Heart left ventricle (tissue), 16 donors: Measurements from ENCODE around the gene KIF16B. TPM values are rescaled to one million over a fixed set of nuclear protein-coding genes. Genes with fewer than 3 reads are reported as not detected.

Source experiments
- ATAC-seq, 4 donors: fragments of 200-7000 bp; cut with Tn5 transposase; one replicate each; pipeline ENCODE4 v1.9.1; 2020 to 2022; ENCODE audit warnings: moderate library complexity in 4 of 4, mild to moderate bottlenecking in 3 of 4, moderate number of reproducible peaks in 1 of 4
- DNase-seq, 5 donors: peaks; one replicate each; pipeline ENCODE4 v3.0.0-alpha.2; 2020
- H3K27ac ChIP-seq, 12 donors: fragments of 200-600 bp; sonication (generic) in 4 of 12; one replicate each; pipeline versions ENCODE4 v1.5.0 to v1.8.0; 2016 to 2022; ENCODE audit warnings: mild to moderate bottlenecking in 2 of 12
- H3K27me3 ChIP-seq, 9 donors: fragments of 200-600 bp; sonication (generic) in 2 of 9; one replicate each; pipeline versions ENCODE4 v1.5.1 to v1.8.0; 2016 to 2022; ENCODE audit warnings: mild to moderate bottlenecking in 3 of 9
- H3K36me3 ChIP-seq, 9 donors: fragments of 200-600 bp; sonication (generic) in 2 of 9; one replicate each; pipeline versions ENCODE4 v1.5.0 to v1.8.0; 2018 to 2022; ENCODE audit warnings: mild to moderate bottlenecking in 2 of 9
- H3K4me1 ChIP-seq, 12 donors: fragments of 200-600 bp; sonication (generic) in 4 of 12; one replicate each; pipeline versions ENCODE4 v1.5.0 to v1.8.0; 2016 to 2022; ENCODE audit warnings: mild to moderate bottlenecking in 3 of 12
- H3K4me3 ChIP-seq, 12 donors: fragments of 200-600 bp; sonication (generic) in 4 of 12; one replicate each; pipeline versions ENCODE4 v1.5.0 to v1.8.0; 2017 to 2022; ENCODE audit warnings: mild to moderate bottlenecking in 9 of 12, moderate library complexity in 4 of 12
- H3K9me3 ChIP-seq, 12 donors: fragments of 200-600 bp; sonication (generic) in 4 of 12; one replicate each; pipeline versions ENCODE4 v1.5.0 to v1.8.0; 2016 to 2022; ENCODE audit warnings: mild to moderate bottlenecking in 1 of 12
- CTCF ChIP-seq, 12 donors: fragments of 200-600 bp; sonication (generic) in 4 of 12; IDR thresholded peaks; one replicate each; pipeline versions ENCODE4 v1.5.0 to v1.8.0; 2018 to 2022; ENCODE audit warnings: antibody characterized with exemption in 12 of 12, mild to moderate bottlenecking in 5 of 12
- POLR2A ChIP-seq, 2 donors: fragments of 450-650 bp; IDR thresholded peaks; one replicate each; pipeline ENCODE4 v1.6.1; 2017; ENCODE audit warnings: antibody characterized with exemption in 2 of 2, mild to moderate bottlenecking in 2 of 2, moderate library complexity in 2 of 2
- WGBS, 4 donors: extraction: QIAGEN DNeasy Blood & Tissue Kit in 2 of 4; methylation state at CpG; one replicate each; pipeline versions ENCODE4 v1.1.5 to v1.1.7; 2013 to 2018; 5-methylcytosine and 5-hydroxymethylcytosine counted together
- intact Hi-C, 10 donors: fragments of 100-400 bp; cut with DNase I; formaldehyde crosslinking; loops; one replicate each; pipeline versions ENCODE4 v1.11.1 to v1.14.2; 2022
- polyA plus RNA-seq, 2 donors: library from polyadenylated mRNA; stranded (reverse); fragments of 200-250 nt; gene quantifications; one replicate each; pipeline ENCODE4 v1.2.3, GENCODE V29; 2013
- total RNA-seq, 9 donors: library from RNA; depleted of rRNA in 2 of 9; stranded (reverse); fragments of >200 nt in 2 of 9; fragmentation: NEBNext Ultra II Directional in 3 of 9; extraction: Animal tissue kit (Norgen Biotek cat#: 25700) in 3 of 9; gene quantifications; one replicate each; pipeline versions ENCODE4 v1.1.0 to v1.2.4, GENCODE V29; 2016 to 2023
- donor health status: ischemic (EF 13 %, LVEDD 7.1; RV severe dilation, severe dysfunction).
- donor health status: healthy with polysubstance abuse.
- donor health status: DM: no; HTN: yes; CAD: no.
- donor health status: DM: no; HTN: no; CAD: no.
- donor health status: ischemic (EF 25% LVEDD 6.9; RV normal size, moderate dysfunction).
- donor health status: ischemic (EF 25% LVEDD 5.7; RV mildly dilated, moderate dysfunction).
- donor health status: healthy.
- donor health status: DM: yes; HTN: yes; CAD: no.
- donor health status: ischemic (EF 35%, LVEDD 5.7; RV mildly dilated, moderate dysfunction).
- donor health status: nonischemic (EF 11% LVEDD 7.7; RV severe dilation, severe dysfunction).
- donor health status: DM: yes; HTN: yes; CAD: no.
- donor health status: PGD.
- donor health status: ischemic (EF 29% LVEDD 5.4; RV normal size, mild dysfunction).
- donor health status: nonischemic (EF 23%, LVEDD 6.1; RV moderate dilation, normal function).

KIF16B gene
- total and polyA plus RNA-seq, 11 donors = 8.8 to 31.8 (median 17.8) TPM

- TF ChIP-seq POLR2A (IDR thresholded peaks at IDR 0.05) (no peak), CTCF (IDR thresholded peaks at IDR 0.05) (no peak)
- intact Hi-C loops = no loop called here
- DNase-seq = no peak
- H3K4me3 ChIP-seq = no peak overlapping the region
- no peaks in the 10 kb centered on the region for H3K9me3 ChIP-seq
- H3K36me3 ChIP-seq = peaks cover 0 to 32% (median 10%) of the 10 kb centered on the region in 9 donors
- no peak overlapping the region for H3K27ac ChIP-seq
- no peaks in the 10 kb centered on the region for H3K27me3 ChIP-seq
- ATAC-seq = no peak
- peaks cover 0 to 25% (median 9%) of the 10 kb centered on the region in 12 donors for H3K4me1 ChIP-seq
Measured at GRCh38 chr20:16400234-16400633, 173.0 kb downstream of the KIF16B start.

- DNase-seq (no peak), ATAC-seq (no peak)
- peaks cover 0 to 20% (median 9%) of the 10 kb centered on the region in 12 donors for H3K4me1 ChIP-seq
- H3K27me3 ChIP-seq = no peaks in the 10 kb centered on the region
- H3K9me3 ChIP-seq = no peaks in the 10 kb centered on the region
- H3K4me3 ChIP-seq = no peak overlapping the region
- intact Hi-C loops = loop anchor here in 1 of 10 donors (10.0 kb wide), 1 partner anchor 65 kb away; no protein-coding TSS in a partner anchor
- TF ChIP-seq CTCF (IDR thresholded peaks at IDR 0.05) (no peak), POLR2A (IDR thresholded peaks at IDR 0.05) (no peak)
- peaks cover 0 to 28% (median 8%) of the 10 kb centered on the region in 9 donors for H3K36me3 ChIP-seq
- H3K27ac ChIP-seq = no peak overlapping the region
Measured at GRCh38 chr20:16399801-16400200, 173.4 kb downstream of the KIF16B start.

GRCh38 chr20:16397086-16397485 is 176.2 kb downstream of the KIF16B start:
- no peaks in the 10 kb centered on the region for H3K27me3 ChIP-seq
- peaks cover 0 to 6% (median 2%) of the 10 kb centered on the region in 9 donors for H3K36me3 ChIP-seq
- no peak overlapping the region for H3K4me3 ChIP-seq
- H3K27ac ChIP-seq = peak overlapping the region in 4 of 12 donors; percentile 16 to 39 (median 18)
- DNase-seq (peak; percentile 48 to 73 (median 61)), ATAC-seq (peak; percentile 66 to 90 (median 72))
- peaks cover 0 to 20% (median 9%) of the 10 kb centered on the region in 12 donors for H3K4me1 ChIP-seq
- WGBS, 4 donors = 3 to 17% (median 10%) methylated on average over 4 of the region's 4 CpGs
- intact Hi-C loops = loop anchor here in 1 of 10 donors (10.0 kb wide), 1 partner anchor 62 kb away; no protein-coding TSS in a partner anchor
- TF ChIP-seq POLR2A (IDR thresholded peaks at IDR 0.05) = no peak
- TF ChIP-seq CTCF (IDR thresholded peaks at IDR 0.05) = no peak
- H3K9me3 ChIP-seq = no peaks in the 10 kb centered on the region

GRCh38 chr20:16395366-16395765 is 177.9 kb downstream of the KIF16B start:
- Histone ChIP-seq H3K4me1 (peaks cover 0 to 20% (median 11%) of the 10 kb centered on the region in 12 donors), H3K27me3 (no peaks in the 10 kb centered on the region), H3K27ac (no peak overlapping the region), H3K36me3 (peaks cover 0 to 12% (median 2%) of the 10 kb centered on the region in 9 donors), H3K9me3 (no peaks in the 10 kb centered on the region), H3K4me3 (no peak overlapping the region)
- WGBS, 4 donors = 86 to 100% (median 97%) methylated on average over 1 of the region's 1 CpG
- TF ChIP-seq POLR2A (IDR thresholded peaks at IDR 0.05) (no peak), CTCF (IDR thresholded peaks at IDR 0.05) (no peak)
- intact Hi-C loops = loop anchor here in 1 of 10 donors (10.0 kb wide), 1 partner anchor 61 kb away; no protein-coding TSS in a partner anchor
- ATAC-seq (no peak), DNase-seq (no peak)
